Measurements from ENCODE around the gene SPOP.

DNA sequence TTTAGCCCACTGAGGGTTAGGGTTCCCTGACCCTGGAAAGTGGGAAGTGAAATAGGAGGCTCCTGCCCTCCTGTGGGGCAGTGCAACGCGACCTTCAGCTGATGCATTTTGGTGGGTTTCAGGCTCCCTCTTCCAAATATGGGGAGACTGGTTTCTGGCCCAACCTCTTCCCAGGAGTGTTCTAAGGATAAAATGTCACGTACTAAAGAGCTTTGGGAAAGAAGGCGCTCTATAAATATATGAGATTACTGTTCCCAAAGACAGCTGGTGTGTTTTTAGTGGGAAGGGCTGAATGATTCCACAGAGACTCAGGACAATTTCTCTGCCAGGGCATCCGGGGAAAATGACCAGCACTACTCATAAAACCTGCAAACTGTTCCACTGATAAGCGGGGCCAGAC is 20.1 kb upstream of the SPOP start:
- TF ChIP-seq EZH2 (IDR thresholded peaks at IDR 0.05; ENCODE audit: borderline replicate concordance, low read depth, low read length, severe bottlenecking): no peak
- TF ChIP-seq, protein P1, sequence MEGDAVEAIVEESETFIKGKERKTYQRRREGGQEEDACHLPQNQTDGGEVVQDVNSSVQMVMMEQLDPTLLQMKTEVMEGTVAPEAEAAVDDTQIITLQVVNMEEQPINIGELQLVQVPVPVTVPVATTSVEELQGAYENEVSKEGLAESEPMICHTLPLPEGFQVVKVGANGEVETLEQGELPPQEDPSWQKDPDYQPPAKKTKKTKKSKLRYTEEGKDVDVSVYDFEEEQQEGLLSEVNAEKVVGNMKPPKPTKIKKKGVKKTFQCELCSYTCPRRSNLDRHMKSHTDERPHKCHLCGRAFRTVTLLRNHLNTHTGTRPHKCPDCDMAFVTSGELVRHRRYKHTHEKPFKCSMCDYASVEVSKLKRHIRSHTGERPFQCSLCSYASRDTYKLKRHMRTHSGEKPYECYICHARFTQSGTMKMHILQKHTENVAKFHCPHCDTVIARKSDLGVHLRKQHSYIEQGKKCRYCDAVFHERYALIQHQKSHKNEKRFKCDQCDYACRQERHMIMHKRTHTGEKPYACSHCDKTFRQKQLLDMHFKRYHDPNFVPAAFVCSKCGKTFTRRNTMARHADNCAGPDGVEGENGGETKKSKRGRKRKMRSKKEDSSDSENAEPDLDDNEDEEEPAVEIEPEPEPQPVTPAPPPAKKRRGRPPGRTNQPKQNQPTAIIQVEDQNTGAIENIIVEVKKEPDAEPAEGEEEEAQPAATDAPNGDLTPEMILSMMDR (IDR thresholded peaks at IDR 0.05; ENCODE audit: borderline replicate concordance, extremely low read depth, low read length, poor library complexity, severe bottlenecking): no peak
